COLO829 (cell line): ENCODE results near the gene TAOK1.
A peak's percentile ranks its signal among the peaks of the same experiment; 100 is the strongest.
"Not testable (repeated sequence)": the region's sequence is repeated elsewhere in the genome, so short reads cannot be mapped to it uniquely, and the experiment has no call there.

Source experiments
- DNase-seq: peaks from one replicate; pipeline ENCODE4 v3.0.0; 2012; ENCODE audit warnings: low spot score

TAOK1 gene

GRCh38 chr17:29389982-29390850 lies at the start of gene TAOK1:
TSS of gene TAOK1 (plus strand) at chr17:29390363. CDS start at chr17:29451549, 61,186 bp downstream.
- DNase-seq, result peak; percentile 95

GRCh38 chr17:29341726-29342125 lies 48.4 kb upstream of the TAOK1 start:
- no peak for DNase-seq

GRCh38 chr17:29342158-29342765 lies 47.9 kb upstream of the TAOK1 start:
- no peak for DNase-seq

- no peak for DNase-seq
These were observed 45.8 kb upstream of the TAOK1 start for GRCh38 chr17:29344201-29344856.

GRCh38 chr17:29345066-29345465 lies 45.1 kb upstream of the TAOK1 start:
- no peak for DNase-seq

GRCh38 chr17:29345470-29345869 lies 44.7 kb upstream of the TAOK1 start:
- DNase-seq, result not testable (repeated sequence)

GRCh38 chr17:29346462-29346861 lies 43.7 kb upstream of the TAOK1 start:
- no peak for DNase-seq

- DNase-seq, result no peak
These were observed 42.1 kb upstream of the TAOK1 start for GRCh38 chr17:29347831-29348629.

- no peak for DNase-seq
These were observed 40.8 kb upstream of the TAOK1 start for GRCh38 chr17:29349409-29349808.

- no peak for DNase-seq
These were observed 38.0 kb upstream of the TAOK1 start for GRCh38 chr17:29352146-29352545.

GRCh38 chr17:29357232-29357631 lies 32.9 kb upstream of the TAOK1 start:
- DNase-seq, result no peak

GRCh38 chr17:29357821-29358232 lies 32.3 kb upstream of the TAOK1 start:
- DNase-seq, result no peak

- DNase-seq, result no peak
These were observed 31.7 kb upstream of the TAOK1 start for GRCh38 chr17:29358416-29358815.

- no peak for DNase-seq
These were observed 30.4 kb upstream of the TAOK1 start for GRCh38 chr17:29359777-29360176.

GRCh38 chr17:29363716-29364115 lies 26.4 kb upstream of the TAOK1 start:
- DNase-seq, result no peak

GRCh38 chr17:29364691-29365090 lies 25.5 kb upstream of the TAOK1 start:
- DNase-seq, result no peak

GRCh38 chr17:29368161-29368560 lies 22.0 kb upstream of the TAOK1 start:
- no peak for DNase-seq

GRCh38 chr17:29368926-29369325 lies 21.2 kb upstream of the TAOK1 start:
- peak; percentile 50 for DNase-seq

- peak; percentile 86 for DNase-seq
These were observed 20.1 kb upstream of the TAOK1 start for GRCh38 chr17:29369831-29370735.

- DNase-seq, result no peak
These were observed 13.4 kb upstream of the TAOK1 start for GRCh38 chr17:29376667-29377270.

- no peak for DNase-seq
These were observed 11.7 kb upstream of the TAOK1 start for GRCh38 chr17:29378500-29378899.
